ENCODE results near the gene FNIP2. TPM values are rescaled to one million over a fixed set of nuclear protein-coding genes. Genes with fewer than 3 reads are reported as not detected.
A peak's percentile ranks its signal among the peaks of the same experiment; 100 is the strongest.

Gene FNIP2
- total RNA-seq: 10 to 100 TPM; 17.7 to 19.4 TPM

DNA sequence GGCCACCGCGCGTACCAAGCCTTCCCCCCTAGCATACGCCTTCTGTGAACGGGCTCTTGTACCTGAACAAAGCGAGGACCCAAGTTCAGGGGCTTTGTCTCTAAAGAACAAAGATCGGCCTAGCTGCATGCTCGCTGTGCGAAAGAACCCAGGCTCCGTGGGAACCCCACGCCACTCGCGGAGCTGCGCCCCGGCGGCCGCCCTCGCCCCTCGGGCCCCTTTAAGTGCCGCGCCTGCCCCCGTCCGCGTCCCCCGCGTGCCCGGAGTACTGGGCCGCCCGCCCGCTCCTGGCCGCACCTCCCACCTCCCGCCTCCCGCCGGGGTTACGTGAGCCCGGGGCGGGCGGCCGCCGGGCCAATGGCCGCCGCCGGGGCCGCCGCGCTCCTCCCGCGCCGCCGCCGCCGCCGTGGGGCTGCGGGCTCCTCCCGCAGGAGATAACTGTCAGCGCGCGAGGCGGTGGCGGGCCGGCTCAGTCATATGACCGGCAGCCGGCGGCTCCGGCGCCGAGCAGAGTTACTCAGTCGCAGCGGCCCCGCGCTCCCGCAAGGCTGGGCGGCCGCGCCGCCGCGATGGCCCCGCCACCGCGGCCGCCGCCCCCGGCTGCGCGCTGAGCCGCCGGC is at the start of gene FNIP2:
TSS of gene FNIP2 (plus strand) at position 472 of the 620 bp plus-strand sequence. CDS start 187 bp downstream, outside the sequence.
- Mint-ChIP-seq H3K27me3 (peaks cover 2% of the 10 kb centered on the region), H3K36me3 (peaks cover 4% of the 10 kb centered on the region), H3K4me1 (ENCODE audit: low read depth) (peaks cover 43% of the 10 kb centered on the region), H3K27ac (peak within 1 kb of the TSS; percentile 91), H3K9me3 (no peaks in the 10 kb centered on the region), H3K4me3 (peak within 1 kb of the TSS; percentile 100)
- intact Hi-C loops (cut with micrococcal nuclease): loop anchor here (1.0 to 5.0 kb wide), 7 partner anchors 10 to 434 kb away; partner anchors contain the start of genes PPID and RAPGEF2
- ChIA-PET POLR2A (interaction anchor here (1.3 to 2.8 kb wide), 5 partner anchors 8 to 98 kb away, joined by 4 to 12 read pairs (median 8); partner anchors contain the start of gene C4orf46), CTCF (interaction anchor here (1.1 to 1.2 kb wide), 2 partner anchors 78 to 90 kb away, joined by 3 read pairs; no protein-coding TSS in a partner anchor)
- peak; percentile 73 for DNase-seq

DNA sequence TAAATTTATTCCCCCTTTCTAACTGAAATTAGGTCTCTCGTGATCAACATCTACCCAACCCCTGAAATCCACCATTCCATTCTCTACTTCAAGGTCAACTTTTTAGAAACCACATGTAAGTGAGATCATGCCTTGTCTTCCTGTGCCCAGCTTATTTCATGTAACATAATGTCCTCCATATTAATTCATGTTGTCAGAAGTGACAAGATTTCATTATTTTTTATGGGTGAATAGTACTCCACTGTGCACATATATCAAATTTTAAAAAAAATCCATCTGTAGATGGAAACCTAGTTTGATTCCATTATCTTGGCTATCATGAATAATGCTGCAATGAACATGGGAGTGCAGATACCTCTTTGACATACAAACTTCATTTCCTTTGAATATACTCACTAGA is 47.1 kb upstream of the FNIP2 start:
- intact Hi-C loops (cut with micrococcal nuclease): loop anchor here (2.0 kb wide), 1 partner anchor 453 kb away; no protein-coding TSS in a partner anchor
- peak overlapping the region; percentile 99 for H3K27ac Mint-ChIP-seq
- peak overlapping the region; percentile 93 for H3K4me3 Mint-ChIP-seq
- no peaks in the 10 kb centered on the region for H3K9me3 Mint-ChIP-seq
- H3K27me3 Mint-ChIP-seq: peaks cover 5% of the 10 kb centered on the region
- POLR2A ChIA-PET: no interaction called here
- no peak for DNase-seq
- CTCF ChIA-PET: interaction anchor here (0.6 kb wide), 1 partner anchor 721 kb away, joined by 4 read pairs; no protein-coding TSS in a partner anchor
- H3K36me3 Mint-ChIP-seq: peaks cover 40% of the 10 kb centered on the region
- peaks cover 51% of the 10 kb centered on the region for H3K4me1 Mint-ChIP-seq (ENCODE audit: low read depth)

DNA sequence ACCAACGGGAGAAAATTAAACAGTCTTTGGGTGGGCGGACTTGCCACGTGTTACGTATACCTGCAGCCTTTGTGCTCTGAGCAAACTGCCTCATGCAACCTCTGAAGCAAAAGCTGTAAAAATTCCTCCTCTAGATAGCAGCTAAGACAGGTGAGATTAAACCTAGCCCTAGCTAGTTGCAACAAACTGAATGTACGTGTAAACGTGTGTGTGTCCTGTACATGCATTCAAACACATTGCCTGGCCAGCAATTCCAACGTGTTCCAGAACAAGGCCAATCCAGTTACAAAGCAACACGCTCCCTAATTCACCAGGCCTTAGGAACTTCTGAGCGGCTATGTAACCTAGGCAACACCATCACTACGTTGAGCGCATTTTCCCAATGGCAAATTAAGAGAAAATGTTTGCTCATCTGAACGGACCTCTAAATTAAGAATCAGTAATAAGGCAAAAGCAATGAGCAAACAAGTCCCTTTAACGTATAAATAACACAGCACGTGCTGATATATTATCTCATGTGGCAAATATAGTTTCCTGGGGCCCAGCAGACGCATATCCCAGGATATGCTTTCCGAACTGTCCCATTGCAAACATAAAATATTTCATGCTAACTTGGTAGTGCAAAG is 46.4 kb upstream of the FNIP2 start:
- Mint-ChIP-seq H3K4me1 (ENCODE audit: low read depth) (peaks cover 53% of the 10 kb centered on the region), H3K27ac (peak overlapping the region; percentile 99), H3K4me3 (peak overlapping the region; percentile 93), H3K36me3 (peaks cover 35% of the 10 kb centered on the region), H3K27me3 (peaks cover 8% of the 10 kb centered on the region), H3K9me3 (no peaks in the 10 kb centered on the region)
- peak; percentile 17 for DNase-seq
- intact Hi-C loops (cut with micrococcal nuclease): loop anchor here (2.0 kb wide), 1 partner anchor 452 kb away; no protein-coding TSS in a partner anchor
- POLR2A ChIA-PET: no interaction called here
- CTCF ChIA-PET: interaction anchor here (0.6 kb wide), 1 partner anchor 722 kb away, joined by 4 read pairs; no protein-coding TSS in a partner anchor

DNA sequence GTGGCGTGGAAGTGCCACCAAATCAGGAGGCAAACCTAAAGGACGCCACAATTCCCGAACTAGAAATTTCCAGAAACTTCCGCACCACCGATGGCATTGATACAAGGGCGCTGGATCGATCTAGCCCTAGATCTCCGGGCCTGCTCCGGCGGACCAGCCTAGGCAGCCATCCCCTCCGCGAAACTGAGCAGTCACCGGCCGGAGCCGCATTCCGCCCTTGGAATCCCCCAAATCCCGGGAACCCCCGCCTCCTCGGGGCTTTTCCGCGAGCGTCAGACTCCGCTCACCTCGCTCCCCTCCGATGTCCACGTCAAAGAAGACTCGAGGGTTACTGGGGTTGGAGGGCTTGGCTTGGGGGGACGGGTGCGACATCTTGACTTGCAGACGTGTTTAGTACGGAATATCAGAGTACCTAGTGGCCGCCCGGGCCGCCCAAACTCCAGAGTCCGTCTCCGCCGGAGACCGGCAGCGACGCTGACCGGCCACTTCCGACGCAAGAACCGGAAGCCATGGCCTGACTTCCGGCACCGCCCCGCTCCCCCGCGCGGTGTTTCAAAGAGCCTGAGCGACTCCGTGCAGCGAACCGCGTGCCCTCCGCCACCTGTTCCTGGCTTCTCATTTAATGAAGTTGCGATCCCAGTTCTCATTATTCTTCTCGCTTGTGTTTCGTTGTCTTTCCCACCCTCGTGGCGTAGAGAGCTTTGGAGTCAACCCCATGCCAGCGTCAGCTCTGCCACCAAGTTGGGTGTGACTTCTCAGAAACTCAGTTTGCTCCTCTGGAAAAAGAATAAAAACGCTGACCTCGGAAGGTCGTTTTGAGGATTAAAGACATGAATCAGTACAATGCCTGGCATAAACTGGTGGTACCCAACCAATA is 45.7 kb upstream of the FNIP2 start, which contains the start of gene PPID:
TSS of gene PPID (minus strand) at position 480 of the 877 bp plus-strand sequence. CDS start at position 372, 108 bp downstream.
- Mint-ChIP-seq H3K4me3 (peak within 1 kb of the TSS; percentile 93), H3K9me3 (no peaks in the 10 kb centered on the region), H3K27me3 (peaks cover 8% of the 10 kb centered on the region), H3K27ac (peak within 1 kb of the TSS; percentile 99), H3K36me3 (peaks cover 27% of the 10 kb centered on the region), H3K4me1 (ENCODE audit: low read depth) (peaks cover 54% of the 10 kb centered on the region)
- intact Hi-C loops (cut with micrococcal nuclease): loop anchor here (1.0 to 2.0 kb wide), 4 partner anchors 45 to 452 kb away; partner anchors contain the start of genes ETFDH and RAPGEF2
- peak; percentile 91 for DNase-seq
- ChIA-PET POLR2A (interaction anchor here (0.7 to 1.8 kb wide), 5 partner anchors 45 to 100 kb away, joined by 3 to 12 read pairs (median 5); partner anchors contain the start of genes C4orf46, ETFDH and FNIP2), CTCF (interaction anchor here (2.9 kb wide), 1 partner anchor 128 kb away, joined by 14 read pairs; no protein-coding TSS in a partner anchor)

DNA sequence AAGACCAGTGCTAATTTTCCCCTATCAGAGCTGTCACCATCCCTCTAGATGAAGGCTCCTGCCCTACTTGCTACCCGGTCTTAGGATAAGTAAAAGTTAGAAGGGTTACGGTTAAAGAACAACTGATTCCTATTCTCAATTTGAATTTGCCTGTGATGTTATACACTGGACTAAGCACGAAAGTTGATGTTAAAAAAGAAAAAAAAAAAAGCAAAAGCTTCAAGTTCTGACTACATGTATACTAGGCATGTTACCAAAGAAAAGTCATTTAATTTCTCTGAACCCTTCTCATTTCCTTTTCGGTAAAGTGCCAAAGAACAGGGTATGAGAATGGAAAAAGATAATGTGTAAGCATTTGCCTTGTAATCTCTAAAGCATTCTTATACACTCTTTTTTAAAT is 44.2 kb upstream of the FNIP2 start:
- DNase-seq: peak; percentile 19
- Mint-ChIP-seq H3K4me3 (peak overlapping the region; percentile 93), H3K27me3 (peaks cover 22% of the 10 kb centered on the region), H3K4me1 (ENCODE audit: low read depth) (peaks cover 62% of the 10 kb centered on the region), H3K27ac (peak overlapping the region; percentile 99), H3K36me3 (peaks cover 15% of the 10 kb centered on the region), H3K9me3 (no peaks in the 10 kb centered on the region)
- intact Hi-C loops (cut with micrococcal nuclease): loop anchor here (1.0 to 5.0 kb wide), 5 partner anchors 85 to 723 kb away; no protein-coding TSS in a partner anchor
- ChIA-PET POLR2A (interaction anchor here (0.8 to 1.8 kb wide), 5 partner anchors 44 to 356 kb away, joined by 3 to 12 read pairs (median 4); partner anchors contain the start of gene FNIP2), CTCF (interaction anchor here (1.4 to 2.9 kb wide), 2 partner anchors 97 to 127 kb away, joined by 3 to 14 read pairs; no protein-coding TSS in a partner anchor)

DNA sequence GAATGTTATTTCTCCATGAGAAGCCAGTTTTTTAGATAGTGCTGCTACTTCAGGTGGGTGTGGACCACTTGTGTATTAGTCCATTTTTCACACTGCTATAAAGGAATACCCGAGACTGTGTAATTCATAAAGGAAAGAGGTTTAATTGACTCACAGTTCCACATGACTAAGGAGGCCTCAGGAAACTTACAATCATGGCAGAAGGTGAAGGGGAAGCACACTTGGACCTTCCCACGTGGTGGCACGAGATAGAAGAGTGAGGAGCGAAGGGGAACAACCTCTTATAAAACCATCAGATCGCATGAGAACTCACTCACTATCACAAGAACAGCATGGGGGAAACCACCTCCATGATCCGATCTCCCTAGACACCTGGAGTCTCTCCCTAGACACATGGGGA is 42.2 kb upstream of the FNIP2 start:
- peaks cover 26% of the 10 kb centered on the region for H3K27me3 Mint-ChIP-seq
- DNase-seq: peak; percentile 24
- CTCF ChIA-PET: no interaction called here
- peaks cover 52% of the 10 kb centered on the region for H3K4me1 Mint-ChIP-seq (ENCODE audit: low read depth)
- H3K4me3 Mint-ChIP-seq: no peak overlapping the region
- no peak overlapping the region for H3K27ac Mint-ChIP-seq
- POLR2A ChIA-PET: interaction anchor here (1.2 kb wide), 1 partner anchor 94 kb away, joined by 3 read pairs; no protein-coding TSS in a partner anchor
- H3K36me3 Mint-ChIP-seq: peaks cover 2% of the 10 kb centered on the region
- no peaks in the 10 kb centered on the region for H3K9me3 Mint-ChIP-seq
- intact Hi-C loops (cut with micrococcal nuclease): loop anchor here (1.0 to 5.0 kb wide), 2 partner anchors 449 to 721 kb away; no protein-coding TSS in a partner anchor

DNA sequence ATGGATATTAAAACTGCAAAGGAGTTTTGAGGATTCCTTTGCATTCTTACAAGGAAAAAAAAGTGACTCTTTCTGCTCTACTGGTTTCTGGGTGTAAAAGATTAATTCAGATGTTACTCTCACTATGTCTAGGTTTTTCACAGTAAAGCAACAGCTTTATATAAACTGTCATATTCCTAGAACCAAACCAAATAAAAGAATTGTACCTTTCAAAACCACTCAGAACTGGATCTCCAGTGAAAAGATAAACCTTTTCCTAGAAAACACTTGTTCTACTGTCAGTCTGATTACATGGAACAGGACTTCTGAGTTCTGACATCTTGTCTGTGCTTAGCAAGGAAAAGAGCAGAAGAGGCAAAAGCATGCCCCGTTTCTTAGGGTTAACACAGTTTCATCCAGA is 40.6 kb upstream of the FNIP2 start:
- Mint-ChIP-seq H3K36me3 (no peaks in the 10 kb centered on the region), H3K27ac (no peak overlapping the region), H3K27me3 (peaks cover 33% of the 10 kb centered on the region), H3K9me3 (no peaks in the 10 kb centered on the region), H3K4me3 (no peak overlapping the region), H3K4me1 (ENCODE audit: low read depth) (peaks cover 44% of the 10 kb centered on the region)
- CTCF ChIA-PET: interaction anchor here (0.7 to 1.8 kb wide), 2 partner anchors 82 to 124 kb away, joined by 4 to 7 read pairs; no protein-coding TSS in a partner anchor
- intact Hi-C loops (cut with micrococcal nuclease): loop anchor here (5.0 kb wide), 1 partner anchor 719 kb away; no protein-coding TSS in a partner anchor
- DNase-seq: no peak
- POLR2A ChIA-PET: no interaction called here

DNA sequence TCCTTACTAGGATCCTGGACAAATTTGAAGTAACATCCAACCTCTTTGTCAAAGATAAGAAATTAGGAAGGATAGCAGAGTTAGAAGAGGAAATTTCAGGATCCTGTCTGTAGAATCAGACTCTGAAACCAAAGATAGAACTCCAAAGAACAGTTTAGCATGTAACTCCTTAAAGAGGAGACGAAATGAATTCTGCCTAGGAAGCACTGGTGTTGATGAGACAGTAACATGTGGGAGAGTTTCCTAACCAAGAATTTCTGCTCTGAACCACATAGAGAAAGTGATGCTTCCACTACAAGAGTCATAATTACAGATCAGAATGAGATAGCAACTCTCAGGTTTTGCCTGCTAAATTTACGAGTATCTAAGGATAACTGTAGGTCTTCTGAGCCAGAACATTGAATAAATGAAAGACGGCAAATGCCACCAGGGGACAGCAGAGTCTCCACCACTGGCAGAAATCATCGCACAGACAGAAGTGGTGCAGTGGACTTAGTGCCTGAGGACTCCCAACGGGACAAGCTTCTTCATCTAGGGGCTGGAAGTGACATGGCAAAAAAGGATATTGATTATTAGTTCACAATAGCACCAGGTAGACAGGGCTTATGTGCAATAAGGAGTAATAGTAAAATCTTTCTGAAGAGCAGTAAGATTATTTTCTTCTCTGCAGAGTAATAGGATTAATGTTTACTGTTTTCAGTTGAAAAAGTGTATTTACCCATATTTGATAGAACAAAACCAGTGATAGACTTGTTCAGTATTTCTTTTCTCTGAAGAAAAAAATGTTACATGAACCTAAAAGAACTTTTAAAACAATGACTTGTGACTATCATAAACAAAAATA is 38.9 kb upstream of the FNIP2 start:
- H3K27me3 Mint-ChIP-seq: peaks cover 36% of the 10 kb centered on the region
- H3K27ac Mint-ChIP-seq: no peak overlapping the region
- no peaks in the 10 kb centered on the region for H3K36me3 Mint-ChIP-seq
- intact Hi-C loops (cut with micrococcal nuclease): loop anchor here (1.0 to 5.0 kb wide), 5 partner anchors 39 to 717 kb away; partner anchors contain the start of gene FNIP2
- POLR2A ChIA-PET: no interaction called here
- CTCF ChIA-PET: interaction anchor here (0.7 to 1.2 kb wide), 3 partner anchors 120 to 447 kb away, joined by 3 to 11 read pairs (median 7); no protein-coding TSS in a partner anchor
- no peak overlapping the region for H3K4me3 Mint-ChIP-seq
- peak; percentile 74 for DNase-seq
- no peaks in the 10 kb centered on the region for H3K9me3 Mint-ChIP-seq
- peaks cover 32% of the 10 kb centered on the region for H3K4me1 Mint-ChIP-seq (ENCODE audit: low read depth)

DNA sequence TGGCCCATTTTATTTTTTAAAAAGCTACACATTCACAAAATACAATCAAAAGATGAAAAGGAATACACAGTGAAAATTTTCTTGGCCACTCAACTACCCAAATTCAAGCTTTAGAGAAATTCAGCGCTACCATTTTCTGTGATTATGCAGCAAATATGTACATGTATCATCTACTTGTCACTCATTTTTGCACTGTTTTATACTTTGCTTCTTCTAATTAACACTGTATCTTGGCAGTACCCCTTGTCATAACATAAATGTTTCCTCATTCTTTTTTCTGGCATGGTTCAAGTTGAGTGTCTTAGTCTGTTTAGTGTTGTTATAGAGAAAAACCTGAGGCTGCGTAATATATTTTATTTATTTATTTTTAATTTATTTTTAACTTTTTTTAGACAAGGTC is 30.0 kb upstream of the FNIP2 start:
- intact Hi-C loops (cut with micrococcal nuclease): no loop called here
- Mint-ChIP-seq H3K4me3 (no peak overlapping the region), H3K4me1 (ENCODE audit: low read depth) (no peaks in the 10 kb centered on the region), H3K9me3 (no peaks in the 10 kb centered on the region), H3K36me3 (no peaks in the 10 kb centered on the region), H3K27me3 (peaks cover 4% of the 10 kb centered on the region), H3K27ac (no peak overlapping the region)
- DNase-seq: no peak
- CTCF ChIA-PET: no interaction called here
- POLR2A ChIA-PET: no interaction called here

DNA sequence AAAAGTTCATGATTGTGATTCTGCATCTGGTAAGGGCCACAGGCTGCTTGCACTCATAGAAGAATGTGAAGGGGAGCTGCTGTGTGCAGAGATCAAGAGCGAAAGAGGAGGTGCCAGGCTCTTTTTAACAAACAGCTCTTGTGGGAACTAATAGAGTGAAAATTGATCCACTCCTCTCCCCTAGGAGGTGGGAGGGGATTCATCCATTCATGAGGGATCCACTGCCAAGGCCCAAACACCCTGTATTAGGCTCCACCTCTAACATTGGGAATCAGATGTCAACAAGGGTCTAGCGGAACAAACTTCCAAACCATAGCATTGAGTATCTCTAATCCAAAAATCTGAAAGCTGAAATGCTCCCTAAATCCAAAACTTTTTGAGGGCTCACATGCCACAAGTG is 29.2 kb upstream of the FNIP2 start:
- no peak overlapping the region for H3K27ac Mint-ChIP-seq
- DNase-seq: no peak
- intact Hi-C loops (cut with micrococcal nuclease): no loop called here
- no peaks in the 10 kb centered on the region for H3K36me3 Mint-ChIP-seq
- no peak overlapping the region for H3K4me3 Mint-ChIP-seq
- ChIA-PET CTCF (no interaction called here), POLR2A (no interaction called here)
- H3K4me1 Mint-ChIP-seq (ENCODE audit: low read depth): no peaks in the 10 kb centered on the region
- H3K9me3 Mint-ChIP-seq: no peaks in the 10 kb centered on the region
- H3K27me3 Mint-ChIP-seq: peaks cover 4% of the 10 kb centered on the region
